Prostate gland (tissue), 2 donors: ENCODE results near the gene CCNF.

Experiments used
- POLR2A ChIP-seq: fragments of 450-650 bp; IDR thresholded peaks from one replicate; pipeline ENCODE4 v1.6.1; 2016; ENCODE audit warnings: antibody characterized with exemption, mild to moderate bottlenecking
- POLR2AphosphoS5 ChIP-seq: sonication (generic); formaldehyde crosslinking; IDR thresholded peaks from one replicate; pipeline ENCODE4 v1.6.1; 2017; ENCODE audit warnings: antibody characterized with exemption
- TF ChIP-seq, protein P1 (sequence below), 4 experiments: fragments of 200-600 bp in 2 of 4; fragments of 450-650 bp in 2 of 4; sonication (generic) in 2 of 4; IDR thresholded peaks; 1 replicate in 3 of 4; 2 replicates in 1 of 4; pipeline ENCODE4 v1.5.1; 2016 to 2019; ENCODE audit warnings: antibody characterized with exemption in 4 of 4, mild to moderate bottlenecking in 2 of 4, moderate library complexity in 2 of 4

DNA sequence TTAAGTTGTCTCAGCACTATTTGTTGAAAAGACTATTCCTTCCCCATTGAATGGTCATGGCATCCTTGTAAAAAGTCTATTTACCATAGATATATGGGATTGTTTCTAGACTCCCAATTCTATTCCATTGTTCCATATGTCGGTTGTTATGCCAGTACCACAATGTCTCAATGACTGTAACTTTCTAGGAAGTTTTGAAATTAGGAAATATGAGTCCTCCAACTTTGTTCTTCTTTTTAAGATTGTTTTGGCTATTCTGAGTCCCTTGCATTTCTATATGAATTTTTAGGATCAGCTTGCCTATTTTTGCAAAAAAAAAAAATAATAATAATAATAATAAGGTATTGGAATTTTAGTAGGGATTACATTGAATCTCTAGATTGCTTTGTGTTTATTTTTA lies 45.7 kb upstream of the CCNF start:
- TF ChIP-seq, protein P1, sequence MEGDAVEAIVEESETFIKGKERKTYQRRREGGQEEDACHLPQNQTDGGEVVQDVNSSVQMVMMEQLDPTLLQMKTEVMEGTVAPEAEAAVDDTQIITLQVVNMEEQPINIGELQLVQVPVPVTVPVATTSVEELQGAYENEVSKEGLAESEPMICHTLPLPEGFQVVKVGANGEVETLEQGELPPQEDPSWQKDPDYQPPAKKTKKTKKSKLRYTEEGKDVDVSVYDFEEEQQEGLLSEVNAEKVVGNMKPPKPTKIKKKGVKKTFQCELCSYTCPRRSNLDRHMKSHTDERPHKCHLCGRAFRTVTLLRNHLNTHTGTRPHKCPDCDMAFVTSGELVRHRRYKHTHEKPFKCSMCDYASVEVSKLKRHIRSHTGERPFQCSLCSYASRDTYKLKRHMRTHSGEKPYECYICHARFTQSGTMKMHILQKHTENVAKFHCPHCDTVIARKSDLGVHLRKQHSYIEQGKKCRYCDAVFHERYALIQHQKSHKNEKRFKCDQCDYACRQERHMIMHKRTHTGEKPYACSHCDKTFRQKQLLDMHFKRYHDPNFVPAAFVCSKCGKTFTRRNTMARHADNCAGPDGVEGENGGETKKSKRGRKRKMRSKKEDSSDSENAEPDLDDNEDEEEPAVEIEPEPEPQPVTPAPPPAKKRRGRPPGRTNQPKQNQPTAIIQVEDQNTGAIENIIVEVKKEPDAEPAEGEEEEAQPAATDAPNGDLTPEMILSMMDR (IDR thresholded peaks at IDR 0.05): no peak
- no peak for TF ChIP-seq POLR2A
- no peak for TF ChIP-seq POLR2AphosphoS5
